Stomach (tissue), 4 donors: ENCODE measurements around the gene CDH7.

Source experiments
- POLR2A ChIP-seq, 4 donors: fragments of 450-650 bp; IDR thresholded peaks; one replicate each; pipeline ENCODE4 v1.6.1; 2016; ENCODE audit warnings: antibody characterized with exemption in 4 of 4, control low read depth in 2 of 4, mild to moderate bottlenecking in 1 of 4, moderate library complexity in 1 of 4
- POLR2AphosphoS5 ChIP-seq, 3 donors: sonication (generic); formaldehyde crosslinking; IDR thresholded peaks; one replicate each; pipeline ENCODE4 v1.6.1; 2016; ENCODE audit warnings: antibody characterized with exemption in 3 of 3

GRCh38 chr18:65937180-65937579 lies 186.4 kb downstream of the CDH7 start:
- TF ChIP-seq POLR2A (IDR thresholded peaks at IDR 0.05) (no peak), POLR2AphosphoS5 (IDR thresholded peaks at IDR 0.05) (no peak)
